KOPT-K1 (cell line): Measurements from ENCODE around the gene TRABD2B.

Source experiments
- H3K27ac ChIP-seq: fragments of 200-600 bp; sonication (generic); 2 replicates; pipeline ENCODE4 v1.5.1; 2016; ENCODE audit warnings: antibody characterized with exemption, mild to moderate bottlenecking, low read depth, low read length; ENCODE audit not compliant: poor library complexity, severe bottlenecking
- H3K36me3 ChIP-seq: fragments of 200-600 bp; sonication (generic); 2 replicates; pipeline ENCODE4 v1.5.1; 2017; ENCODE audit warnings: antibody characterized with exemption, mild to moderate bottlenecking, low read length, moderate library complexity; ENCODE audit not compliant: insufficient read depth
- H3K9me3 ChIP-seq: fragments of 200-600 bp; sonication (generic); 2 replicates; pipeline ENCODE4 v1.5.1; 2017; ENCODE audit warnings: antibody characterized with exemption, low read length, mild to moderate bottlenecking; ENCODE audit not compliant: insufficient read depth, poor library complexity, severe bottlenecking

The TRABD2B gene

DNA sequence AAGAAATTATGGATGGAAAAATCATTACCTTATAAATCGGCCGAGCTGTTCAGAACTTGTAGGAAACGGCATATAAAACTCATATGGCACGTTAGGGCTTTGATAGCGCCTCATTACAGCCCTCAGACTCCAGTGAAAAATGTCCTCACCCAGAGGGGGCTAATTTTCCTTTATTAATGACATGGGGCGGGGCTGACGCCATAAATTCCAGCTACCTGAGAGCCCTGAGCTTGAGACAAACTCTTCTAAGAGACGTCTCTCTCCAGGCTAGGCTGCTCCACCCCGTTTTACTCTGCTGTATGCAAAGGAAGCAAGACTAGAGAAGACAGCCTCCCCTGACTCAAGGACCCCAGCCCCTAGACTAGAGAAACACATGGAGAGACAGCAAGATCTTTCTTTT lies 149.4 kb downstream of the TRABD2B start:
- Histone ChIP-seq H3K9me3 (no peaks in the 10 kb centered on the region), H3K36me3 (no peaks in the 10 kb centered on the region), H3K27ac (no peak overlapping the region)

DNA sequence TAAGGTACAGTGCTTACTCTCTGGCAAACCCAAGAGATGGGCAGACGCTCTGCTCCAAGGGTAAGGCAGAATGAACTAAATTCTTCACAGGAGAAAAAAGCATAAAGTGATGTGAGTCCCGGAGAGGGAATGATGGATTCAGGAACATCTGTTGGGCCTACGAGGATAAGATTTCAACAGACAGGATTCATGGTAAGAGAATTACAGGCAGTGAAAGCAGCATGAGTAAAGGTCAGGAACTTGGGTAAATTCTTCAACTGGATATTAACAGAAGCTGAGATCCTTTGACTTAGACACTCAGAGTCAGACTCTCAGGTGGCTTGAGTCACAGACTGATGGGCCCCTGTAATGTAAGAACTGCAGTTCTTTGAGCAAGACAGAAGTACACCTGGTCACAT lies 152.6 kb downstream of the TRABD2B start:
- H3K36me3 ChIP-seq = no peaks in the 10 kb centered on the region
- no peaks in the 10 kb centered on the region for H3K9me3 ChIP-seq
- H3K27ac ChIP-seq = no peak overlapping the region

DNA sequence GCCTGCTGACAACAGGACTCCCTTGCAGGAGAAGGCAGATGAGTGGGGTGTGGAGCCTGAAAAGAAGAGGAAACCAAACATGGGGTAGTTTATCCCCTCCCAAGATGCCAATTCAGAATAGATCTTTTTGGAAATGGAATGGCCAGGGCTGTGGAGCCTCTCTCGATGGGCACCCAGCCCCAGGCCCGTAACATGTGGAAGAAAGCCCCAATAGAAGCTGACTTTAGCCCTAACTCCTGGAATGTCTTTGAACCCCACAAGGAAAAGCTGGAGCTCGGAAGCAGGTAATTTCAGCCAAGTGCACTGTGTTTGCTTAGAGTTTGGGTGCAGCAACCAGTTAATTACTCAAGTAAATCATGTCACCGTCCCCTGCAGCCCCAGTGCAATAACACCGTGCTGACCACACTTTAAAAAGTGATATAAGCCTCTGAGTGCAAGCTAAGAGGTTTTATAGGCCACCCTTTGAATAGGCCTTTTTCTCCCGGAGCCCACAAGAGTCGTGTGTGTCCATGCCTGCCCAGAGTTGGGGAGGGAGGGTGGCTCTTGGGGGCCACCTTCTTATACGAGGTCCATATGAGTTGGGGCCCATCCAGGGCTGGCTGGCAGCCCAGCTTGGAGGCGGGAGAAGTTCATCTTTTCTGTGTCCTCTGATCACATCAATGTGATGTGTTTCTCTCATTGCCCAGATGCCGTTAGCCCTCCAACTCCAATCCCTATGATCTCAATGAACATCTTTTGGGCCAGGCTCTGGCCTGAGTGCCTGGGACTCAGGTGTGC lies 153.2 kb downstream of the TRABD2B start:
- Histone ChIP-seq H3K36me3 (no peaks in the 10 kb centered on the region), H3K27ac (no peak overlapping the region), H3K9me3 (no peaks in the 10 kb centered on the region)

DNA sequence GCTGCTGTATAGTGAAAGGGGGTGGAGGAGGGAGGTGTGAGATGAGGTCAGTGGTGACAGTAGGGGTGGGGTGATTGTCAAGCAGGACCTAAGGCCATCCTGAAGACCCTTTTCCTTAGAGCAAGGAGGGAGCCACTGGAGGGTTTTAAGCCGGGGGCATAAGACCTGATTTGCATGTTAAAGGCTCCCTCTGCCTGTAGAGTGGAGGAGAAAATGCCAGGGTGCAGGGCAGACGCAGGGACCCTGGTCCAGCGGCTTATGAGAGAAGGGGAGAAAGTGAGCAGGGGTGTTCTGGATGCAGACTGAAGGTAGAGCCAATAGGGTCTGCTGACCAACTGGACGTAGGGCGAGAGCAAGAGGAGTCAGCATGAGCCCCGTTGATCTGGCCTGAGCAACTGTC lies 154.1 kb downstream of the TRABD2B start:
- Histone ChIP-seq H3K36me3 (no peaks in the 10 kb centered on the region), H3K9me3 (no peaks in the 10 kb centered on the region), H3K27ac (no peak overlapping the region)

DNA sequence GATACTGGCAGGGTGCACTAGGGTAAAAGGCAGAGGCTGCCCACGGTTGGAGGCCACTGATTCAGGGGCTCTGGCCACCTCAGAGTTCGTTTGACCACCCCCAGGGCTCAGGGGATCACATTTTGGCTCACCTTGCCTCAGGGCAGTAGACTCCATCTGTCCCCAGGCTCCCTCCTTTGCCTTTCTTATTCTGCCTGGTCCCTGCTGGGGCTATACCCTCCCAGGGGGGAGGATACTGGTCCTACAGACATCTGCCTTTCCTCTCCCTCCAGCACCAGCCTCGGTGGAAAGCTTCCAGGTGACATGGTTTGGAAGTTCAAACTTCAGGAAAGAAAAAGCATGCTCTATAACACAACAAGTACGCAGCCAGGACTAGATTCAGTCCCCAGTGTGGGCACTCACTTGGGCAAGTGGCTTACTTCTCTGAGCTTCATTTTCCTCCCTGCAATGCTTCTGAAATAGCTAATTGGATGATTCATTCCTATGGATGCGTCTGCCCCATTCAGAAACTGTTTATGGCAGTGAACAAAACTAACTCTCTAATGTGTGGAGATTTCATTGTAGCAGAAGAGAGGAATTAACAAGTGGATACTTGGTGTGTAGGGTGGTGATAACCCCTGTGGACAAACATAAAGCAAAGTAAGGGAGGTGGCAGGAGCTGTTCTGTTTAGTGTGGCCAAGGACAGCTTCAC lies 154.8 kb downstream of the TRABD2B start:
- H3K27ac ChIP-seq = no peak overlapping the region
- H3K9me3 ChIP-seq = no peaks in the 10 kb centered on the region

DNA sequence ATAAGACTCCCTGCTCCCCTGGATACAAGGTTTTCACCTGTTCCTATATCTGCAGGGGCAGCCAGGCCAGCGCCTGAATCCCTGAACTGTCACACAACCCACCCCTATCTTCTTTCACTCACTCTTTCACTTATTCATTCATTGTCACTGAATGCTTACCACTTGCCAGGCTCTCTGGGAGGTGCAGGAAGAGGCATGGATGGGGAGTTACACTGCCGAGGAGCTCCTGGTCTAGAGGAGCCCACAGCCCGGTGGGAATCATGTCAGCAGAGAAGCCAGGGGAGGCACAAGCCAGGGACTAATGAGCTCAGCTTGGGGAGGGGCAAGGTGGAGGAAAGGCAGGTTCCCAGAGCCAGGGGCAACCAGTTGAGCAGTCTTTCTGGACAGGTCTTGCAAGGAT lies 155.8 kb downstream of the TRABD2B start:
- no peaks in the 10 kb centered on the region for H3K36me3 ChIP-seq
- H3K27ac ChIP-seq = no peak overlapping the region
- peaks cover 1% of the 10 kb centered on the region for H3K9me3 ChIP-seq

More for the DNA sequence above, 154.8 kb downstream of the TRABD2B start:
- no peaks in the 10 kb centered on the region for H3K36me3 ChIP-seq

DNA sequence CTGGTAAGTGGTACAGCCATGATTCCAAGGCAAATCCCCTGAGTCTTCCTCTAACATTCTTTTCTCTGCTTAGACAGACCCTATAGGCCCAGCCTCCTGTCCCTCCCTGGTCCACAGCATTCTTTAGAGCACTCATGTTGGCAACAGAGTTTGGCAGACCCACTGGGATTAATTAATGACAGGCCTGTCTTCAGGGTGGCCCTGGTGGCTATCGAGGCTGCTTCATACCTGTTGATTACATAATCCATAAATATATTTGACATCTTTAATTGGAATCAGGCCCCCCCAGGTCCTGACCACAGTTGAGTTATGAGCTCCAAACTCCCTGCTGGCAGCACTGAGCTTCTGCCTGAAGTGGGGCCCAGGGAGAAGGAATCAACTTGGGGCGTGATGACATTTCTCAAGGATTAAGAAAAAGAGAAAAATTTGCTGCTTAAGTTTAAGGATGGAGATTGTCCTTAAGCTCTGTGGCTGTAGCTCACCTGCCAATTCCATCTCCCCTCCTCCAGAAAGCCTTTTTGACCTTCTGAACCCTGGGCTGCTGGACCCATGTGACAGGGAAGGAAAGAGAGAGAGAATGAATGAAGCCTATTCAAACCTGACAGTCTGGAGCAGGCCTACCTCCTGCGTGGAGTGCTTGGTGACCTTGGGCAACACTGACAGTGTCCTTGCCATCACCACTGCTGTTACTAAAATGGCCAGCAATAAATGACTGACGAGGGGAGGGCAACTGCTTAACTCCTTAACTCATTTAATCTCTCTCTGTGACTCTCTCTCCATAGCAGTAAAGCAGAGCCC lies 156.6 kb downstream of the TRABD2B start:
- Histone ChIP-seq H3K27ac (no peak overlapping the region), H3K36me3 (no peaks in the 10 kb centered on the region)

DNA sequence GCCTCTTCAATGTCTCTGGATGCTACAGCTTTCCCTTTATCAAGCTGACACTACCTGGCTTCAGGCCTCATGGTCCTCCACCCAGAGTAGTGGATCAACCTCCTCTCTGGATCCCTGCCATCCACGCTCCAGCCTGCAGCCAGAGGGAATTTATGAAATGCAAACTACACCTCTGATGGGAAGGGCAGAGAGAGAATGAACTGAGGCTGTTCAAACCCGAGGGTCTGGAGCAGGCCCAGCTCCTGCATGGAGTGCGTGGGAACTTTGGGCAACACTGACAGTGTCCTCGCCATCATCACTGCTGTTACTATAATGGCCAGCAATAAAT lies 157.8 kb downstream of the TRABD2B start:
- Histone ChIP-seq H3K27ac (no peak overlapping the region), H3K36me3 (no peaks in the 10 kb centered on the region), H3K9me3 (peaks cover 21% of the 10 kb centered on the region)

More for the DNA sequence above, 156.6 kb downstream of the TRABD2B start:
- peaks cover 9% of the 10 kb centered on the region for H3K9me3 ChIP-seq

DNA sequence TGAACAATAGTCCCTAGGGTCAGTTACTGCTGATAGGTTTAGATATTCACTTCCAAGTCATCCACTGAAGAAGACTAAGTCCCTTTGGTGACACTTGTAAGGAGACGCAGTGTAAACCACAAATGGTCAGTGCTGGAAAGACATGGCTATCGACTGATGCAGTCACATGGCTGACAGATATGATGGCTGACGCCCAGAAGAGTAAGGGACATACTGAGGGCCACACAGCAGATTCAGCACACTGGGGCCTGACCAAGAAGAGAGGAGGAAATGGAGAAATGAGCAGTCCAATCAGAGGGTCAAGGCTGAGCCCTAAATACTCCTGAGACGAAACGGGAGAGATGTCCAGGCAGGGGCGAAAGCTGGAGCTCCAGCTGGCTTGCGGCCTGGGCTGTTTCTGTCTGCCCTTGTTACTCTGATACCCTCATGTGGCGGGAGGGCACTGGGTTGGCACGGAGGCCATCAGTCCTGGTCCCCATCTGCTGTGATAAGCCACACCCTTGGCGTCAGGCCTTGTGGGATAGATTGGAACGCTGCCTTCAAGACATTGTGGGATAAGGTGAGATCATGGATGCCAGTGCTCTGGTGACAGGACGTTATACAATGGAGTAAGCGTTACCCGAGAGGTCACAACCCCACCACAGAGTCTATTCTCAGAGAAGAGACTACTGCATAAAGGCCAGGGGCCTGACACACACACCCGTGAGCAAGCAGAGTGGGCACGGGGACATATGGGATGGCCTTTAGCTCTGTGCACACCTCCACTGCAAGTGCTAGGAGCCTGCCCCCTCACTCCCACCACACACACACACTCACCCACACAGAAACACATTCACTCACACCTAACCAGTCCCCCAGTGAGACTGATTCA lies 158.4 kb downstream of the TRABD2B start:
- no peaks in the 10 kb centered on the region for H3K36me3 ChIP-seq
- H3K27ac ChIP-seq = no peak overlapping the region
- H3K9me3 ChIP-seq = peaks cover 26% of the 10 kb centered on the region

DNA sequence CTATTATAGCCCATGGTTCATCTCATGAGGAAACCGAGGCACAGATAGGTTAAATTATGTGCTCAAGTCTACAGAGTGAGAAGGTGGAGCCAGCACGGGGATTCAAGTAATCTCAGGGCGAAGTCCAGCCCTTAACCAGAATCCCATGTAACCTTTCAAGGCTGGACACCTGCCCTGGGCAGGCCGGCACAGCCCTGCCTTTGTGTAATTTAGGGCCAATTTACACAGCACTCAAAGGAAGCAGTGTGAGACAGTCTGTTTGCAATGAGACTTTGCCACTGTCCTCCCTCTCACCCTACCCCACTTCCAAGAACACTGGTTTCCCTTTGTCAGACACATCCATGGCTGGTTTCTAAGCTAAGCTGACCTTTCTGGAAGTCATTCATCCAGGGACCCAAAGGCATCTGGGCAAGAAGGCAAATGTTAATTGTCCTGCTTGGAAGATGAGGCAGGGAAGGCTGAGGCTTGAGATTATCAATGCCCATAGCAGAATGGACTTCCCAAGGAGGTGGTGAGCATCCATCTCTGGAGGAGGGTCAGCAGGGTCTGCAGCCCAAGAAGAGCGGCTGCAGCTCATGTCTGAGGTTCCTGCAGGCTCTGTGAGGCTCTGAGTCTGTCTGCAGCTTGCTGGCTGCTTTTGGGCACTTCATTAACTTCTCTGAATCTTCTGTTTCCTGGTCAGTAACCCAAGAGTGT lies 159.2 kb downstream of the TRABD2B start:
- no peak overlapping the region for H3K27ac ChIP-seq

DNA sequence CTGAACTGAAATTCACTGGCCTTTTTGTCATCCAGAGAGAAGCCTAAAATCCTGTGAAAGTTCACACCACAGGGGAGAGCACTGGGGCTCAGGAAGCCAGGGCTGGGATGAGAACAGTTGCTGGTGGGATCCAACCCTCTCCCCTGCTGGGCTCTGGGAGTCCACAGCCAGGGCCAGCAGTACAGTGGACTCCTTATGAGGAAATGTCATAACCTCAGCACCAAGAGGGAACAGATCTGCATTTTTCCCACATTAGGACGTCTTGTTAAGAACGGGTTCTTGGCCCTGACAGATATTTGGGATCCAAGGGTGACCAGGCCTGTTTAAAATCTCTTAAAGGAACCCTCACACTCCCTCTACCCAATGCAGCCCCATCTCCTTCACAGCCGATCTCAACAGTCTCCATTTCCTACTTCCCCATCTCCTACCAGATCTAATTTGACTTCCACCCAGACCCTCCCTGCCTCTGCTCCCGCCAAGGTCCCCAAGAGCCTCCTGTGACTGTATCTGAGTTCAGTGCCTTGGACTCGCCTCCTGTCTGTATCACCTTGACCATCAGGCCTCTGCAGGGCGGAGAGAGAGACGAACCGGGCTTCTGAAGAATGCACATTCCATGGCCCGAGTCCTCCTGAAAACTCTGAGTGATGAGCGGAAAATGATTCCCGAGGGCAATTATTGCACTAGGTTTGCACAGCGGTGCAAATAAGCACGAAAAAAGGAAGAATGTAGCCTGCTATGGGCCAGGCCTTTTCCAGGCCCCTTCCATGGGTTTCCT lies 159.9 kb downstream of the TRABD2B start:
- Histone ChIP-seq H3K27ac (no peak overlapping the region), H3K36me3 (no peaks in the 10 kb centered on the region), H3K9me3 (peaks cover 34% of the 10 kb centered on the region)

More for the DNA sequence above, 159.2 kb downstream of the TRABD2B start:
- peaks cover 32% of the 10 kb centered on the region for H3K9me3 ChIP-seq
- no peaks in the 10 kb centered on the region for H3K36me3 ChIP-seq

DNA sequence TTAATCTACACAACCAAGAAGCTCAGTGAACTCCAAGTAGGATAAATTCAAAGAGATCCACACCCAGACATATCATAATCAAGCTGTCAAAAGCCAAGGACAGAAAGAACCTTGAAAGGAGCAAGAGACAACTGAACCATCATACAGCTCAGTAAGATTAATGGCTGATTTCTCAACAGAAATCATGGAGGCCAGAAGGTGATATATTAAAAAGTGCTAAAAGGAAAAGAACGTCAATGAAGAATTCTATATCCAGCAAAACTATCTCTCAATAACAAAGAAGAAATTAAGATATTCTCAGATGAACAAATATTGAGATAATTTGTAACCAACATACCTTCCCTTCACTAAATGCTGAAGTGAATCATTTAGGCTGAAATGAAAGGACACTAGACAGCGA lies 161.8 kb downstream of the TRABD2B start:
- no peaks in the 10 kb centered on the region for H3K36me3 ChIP-seq
- H3K9me3 ChIP-seq = peaks cover 34% of the 10 kb centered on the region
- no peak overlapping the region for H3K27ac ChIP-seq

DNA sequence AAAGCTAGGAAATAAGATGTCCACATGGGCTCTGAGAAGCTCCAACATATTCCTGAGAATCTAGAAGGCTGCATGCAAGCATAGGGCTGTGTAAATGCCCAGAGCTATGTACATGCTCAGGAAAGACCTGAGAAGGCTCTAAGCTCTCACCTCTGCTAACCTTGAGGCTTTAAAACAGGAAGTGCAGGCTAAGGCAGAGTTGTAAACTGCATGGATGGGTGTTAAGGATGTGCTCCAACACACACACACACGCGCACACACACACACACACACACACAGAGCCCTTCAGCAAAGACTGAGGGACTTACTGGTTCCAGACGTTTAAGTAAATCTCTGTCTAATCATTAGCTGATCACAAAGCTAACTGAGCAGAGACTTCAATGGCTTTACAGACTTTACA lies 162.9 kb downstream of the TRABD2B start:
- Histone ChIP-seq H3K36me3 (no peaks in the 10 kb centered on the region), H3K9me3 (peaks cover 34% of the 10 kb centered on the region), H3K27ac (no peak overlapping the region)
